Mesodermal cell (in vitro differentiated cells): Measurements from ENCODE around the gene GTF2F1.

Source experiments
- H3K27ac ChIP-seq: 2 replicates; pipeline ENCODE4 v1.7.0; 2013; ENCODE audit warnings: mild to moderate bottlenecking, low read depth, low read length, moderate library complexity; ENCODE audit not compliant: severe bottlenecking
- H3K36me3 ChIP-seq: 2 replicates; pipeline ENCODE4 v1.7.1; 2013; ENCODE audit warnings: mild to moderate bottlenecking, low read length, moderate library complexity; ENCODE audit not compliant: control insufficient read depth, insufficient read depth
- H3K4me1 ChIP-seq: one replicate; pipeline ENCODE4 v1.7.1; 2013; ENCODE audit warnings: mild to moderate bottlenecking, low read length; ENCODE audit not compliant: insufficient read depth, control insufficient read depth, poor library complexity, severe bottlenecking
- H3K4me3 ChIP-seq: 2 replicates; pipeline ENCODE4 v1.7.0; 2013; ENCODE audit warnings: low read length, control low read depth, mild to moderate bottlenecking; ENCODE audit not compliant: insufficient read depth, poor library complexity, severe bottlenecking; ENCODE audit errors: extremely low read depth
- H3K9me3 ChIP-seq: 2 replicates; pipeline ENCODE4 v1.7.1; 2013; ENCODE audit warnings: mild to moderate bottlenecking, low read length, moderate library complexity; ENCODE audit not compliant: control insufficient read depth
- WGBS, 2 experiments: methylation state at CpG; one replicate each; pipeline ENCODE4 v1.1.5; 2013; ENCODE audit warnings: missing lambda C conversion rate in 2 of 2; ENCODE audit not compliant: insufficient coverage in 2 of 2; 5-methylcytosine and 5-hydroxymethylcytosine counted together

GTF2F1 gene

GRCh38 chr19:6415591-6416190 is 22.7 kb upstream of the GTF2F1 start:
- Histone ChIP-seq H3K36me3 (peaks cover 82% of the 10 kb centered on the region), H3K9me3 (no peaks in the 10 kb centered on the region), H3K4me3 (no peak overlapping the region), H3K4me1 (no peaks in the 10 kb centered on the region), H3K27ac (no peak overlapping the region)
- WGBS, 2 experiments, result 92 to 96% methylated on average over 19 to 32 of the region's 32 CpGs

GRCh38 chr19:6414793-6415590 is 22.0 kb upstream of the GTF2F1 start:
- H3K9me3 ChIP-seq, result no peaks in the 10 kb centered on the region
- H3K36me3 ChIP-seq, result peaks cover 75% of the 10 kb centered on the region
- 96 to 98% methylated on average over 36 to 43 of the region's 47 CpGs for WGBS, 2 experiments
- H3K4me3 ChIP-seq, result no peak overlapping the region
- H3K4me1 ChIP-seq, result no peaks in the 10 kb centered on the region
- H3K27ac ChIP-seq, result no peak overlapping the region

GRCh38 chr19:6413721-6414643 is 21.0 kb upstream of the GTF2F1 start:
- Histone ChIP-seq H3K27ac (no peak overlapping the region), H3K9me3 (no peaks in the 10 kb centered on the region), H3K4me1 (no peaks in the 10 kb centered on the region), H3K4me3 (no peak overlapping the region), H3K36me3 (peaks cover 65% of the 10 kb centered on the region)
- 87% methylated on average over 30 of the region's 42 CpGs for WGBS, 2 experiments

GRCh38 chr19:6413291-6413690 is 20.3 kb upstream of the GTF2F1 start:
- Histone ChIP-seq H3K9me3 (no peaks in the 10 kb centered on the region), H3K4me3 (no peak overlapping the region), H3K36me3 (peaks cover 58% of the 10 kb centered on the region), H3K4me1 (no peaks in the 10 kb centered on the region), H3K27ac (no peak overlapping the region)
- no CpG with 5 or more reads among the region's 10 CpGs for WGBS, 2 experiments

GRCh38 chr19:6412447-6413091 is 19.6 kb upstream of the GTF2F1 start:
- Histone ChIP-seq H3K4me1 (no peaks in the 10 kb centered on the region), H3K4me3 (no peak overlapping the region), H3K27ac (peak overlapping the region; percentile 5), H3K36me3 (peaks cover 51% of the 10 kb centered on the region), H3K9me3 (no peaks in the 10 kb centered on the region)
- 82 to 88% methylated on average over 13 to 14 of the region's 15 CpGs for WGBS, 2 experiments

- WGBS, 2 experiments, result 90 to 96% methylated on average over 9 to 11 of the region's 12 CpGs
- H3K4me1 ChIP-seq, result no peaks in the 10 kb centered on the region
- H3K4me3 ChIP-seq, result no peak overlapping the region
- no peaks in the 10 kb centered on the region for H3K9me3 ChIP-seq
- H3K27ac ChIP-seq, result peak overlapping the region; percentile 5
- H3K36me3 ChIP-seq, result peaks cover 46% of the 10 kb centered on the region
Measured at GRCh38 chr19:6412061-6412446, 19.1 kb upstream of the GTF2F1 start.

- no peaks in the 10 kb centered on the region for H3K4me1 ChIP-seq
- peaks cover 19% of the 10 kb centered on the region for H3K36me3 ChIP-seq
- H3K27ac ChIP-seq, result no peak overlapping the region
- H3K4me3 ChIP-seq, result no peak overlapping the region
- 87 to 95% methylated on average over 5 to 6 of the region's 6 CpGs for WGBS, 2 experiments
- no peaks in the 10 kb centered on the region for H3K9me3 ChIP-seq
Measured at GRCh38 chr19:6409346-6409745, 16.4 kb upstream of the GTF2F1 start.

GRCh38 chr19:6406401-6406800 is 13.4 kb upstream of the GTF2F1 start:
- 90 to 93% methylated on average over 3 to 5 of the region's 5 CpGs for WGBS, 2 experiments
- H3K4me1 ChIP-seq, result peaks cover 10% of the 10 kb centered on the region
- no peak overlapping the region for H3K4me3 ChIP-seq
- no peaks in the 10 kb centered on the region for H3K9me3 ChIP-seq
- no peaks in the 10 kb centered on the region for H3K36me3 ChIP-seq
- H3K27ac ChIP-seq, result no peak overlapping the region

GRCh38 chr19:6402837-6403608 is 10.1 kb upstream of the GTF2F1 start:
- H3K4me3 ChIP-seq, result no peak overlapping the region
- H3K27ac ChIP-seq, result peak overlapping the region; percentile 33
- H3K9me3 ChIP-seq, result no peaks in the 10 kb centered on the region
- no peaks in the 10 kb centered on the region for H3K36me3 ChIP-seq
- H3K4me1 ChIP-seq, result peaks cover 10% of the 10 kb centered on the region
- 85 to 86% methylated on average over 19 of the region's 22 CpGs for WGBS, 2 experiments

- Histone ChIP-seq H3K36me3 (no peaks in the 10 kb centered on the region), H3K27ac (peak overlapping the region; percentile 5), H3K4me3 (no peak overlapping the region), H3K9me3 (no peaks in the 10 kb centered on the region), H3K4me1 (peaks cover 10% of the 10 kb centered on the region)
- WGBS, 2 experiments, result 92 to 97% methylated on average over 9 of the region's 10 CpGs
Measured at GRCh38 chr19:6402058-6402457, 9.1 kb upstream of the GTF2F1 start.
